Measurements from ENCODE around the gene GYG1.
A peak's percentile ranks its signal among the peaks of the same experiment; 100 is the strongest.

GYG1 gene

GRCh38 chr3:148990236-148990635, 1.1 kb upstream of the GYG1 start:
- no peak for DNase-seq (ENCODE audit: low spot score)

- DNase-seq (ENCODE audit: low spot score) = peak; percentile 9
Measured at GRCh38 chr3:148992027-148992634, 791 bp downstream of the GYG1 start.

GRCh38 chr3:148992635-148993255, 1.4 kb downstream of the GYG1 start:
- DNase-seq (ENCODE audit: low spot score) = no peak

GRCh38 chr3:148997623-148998022, 6.3 kb downstream of the GYG1 start:
- DNase-seq (ENCODE audit: low spot score) = no peak

GRCh38 chr3:148998297-148998696, 7.0 kb downstream of the GYG1 start:
- DNase-seq (ENCODE audit: low spot score) = no peak

GRCh38 chr3:148998715-148999423, 7.5 kb downstream of the GYG1 start:
- no peak for DNase-seq (ENCODE audit: low spot score)

- DNase-seq (ENCODE audit: low spot score) = no peak
Measured at GRCh38 chr3:148999806-149000205, 8.5 kb downstream of the GYG1 start.

- no peak for DNase-seq (ENCODE audit: low spot score)
Measured at GRCh38 chr3:149000206-149000745, 8.9 kb downstream of the GYG1 start.

- DNase-seq (ENCODE audit: low spot score) = no peak
Measured at GRCh38 chr3:149001727-149002126, 10.4 kb downstream of the GYG1 start.

- DNase-seq (ENCODE audit: low spot score) = no peak
Measured at GRCh38 chr3:149003653-149004305, 12.4 kb downstream of the GYG1 start.

GRCh38 chr3:149004622-149005021, 13.3 kb downstream of the GYG1 start:
- DNase-seq (ENCODE audit: low spot score) = no peak

GRCh38 chr3:149005416-149005815, 14.1 kb downstream of the GYG1 start:
- no peak for DNase-seq (ENCODE audit: low spot score)

GRCh38 chr3:149007567-149008257, 16.4 kb downstream of the GYG1 start:
- no peak for DNase-seq (ENCODE audit: low spot score)

GRCh38 chr3:149009732-149010131, 18.4 kb downstream of the GYG1 start:
- DNase-seq (ENCODE audit: low spot score) = no peak

GRCh38 chr3:149010504-149010951, 19.2 kb downstream of the GYG1 start:
- no peak for DNase-seq (ENCODE audit: low spot score)

GRCh38 chr3:149010966-149011365, 19.6 kb downstream of the GYG1 start:
- DNase-seq (ENCODE audit: low spot score) = no peak

- no peak for DNase-seq (ENCODE audit: low spot score)
Measured at GRCh38 chr3:149011676-149012075, 20.3 kb downstream of the GYG1 start.

- no peak for DNase-seq (ENCODE audit: low spot score)
Measured at GRCh38 chr3:149013726-149014125, 22.4 kb downstream of the GYG1 start.

- DNase-seq (ENCODE audit: low spot score) = no peak
Measured at GRCh38 chr3:149015393-149015792, 24.1 kb downstream of the GYG1 start.

GRCh38 chr3:149016242-149016641, 24.9 kb downstream of the GYG1 start:
- no peak for DNase-seq (ENCODE audit: low spot score)

GRCh38 chr3:149016669-149017541, 25.6 kb downstream of the GYG1 start:
- DNase-seq (ENCODE audit: low spot score) = no peak
